ENCODE data around the gene MXRA8.

DNA sequence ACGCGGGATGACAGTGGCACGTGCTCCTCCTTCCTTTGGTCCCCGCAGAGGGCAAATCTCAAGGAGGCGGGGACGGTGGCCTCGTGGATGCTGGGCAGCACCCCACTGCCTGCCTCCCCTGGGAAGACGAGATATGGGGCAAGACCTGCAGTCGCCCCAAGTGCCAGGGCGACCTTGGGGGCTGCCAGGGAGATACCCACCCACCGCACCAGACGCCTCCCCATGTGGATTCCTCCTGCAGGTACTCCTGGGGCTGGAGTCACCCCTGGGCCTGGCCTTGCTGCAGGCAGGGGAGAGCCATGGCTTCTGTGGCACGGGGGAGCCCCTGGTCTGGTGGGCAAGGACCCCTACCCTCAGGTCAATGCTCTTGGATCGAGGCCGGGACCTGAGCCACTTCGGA is 22.5 kb upstream of the MXRA8 start:
- TF ChIP-seq EP300 (IDR thresholded peaks at IDR 0.05), result no peak
- no peak for TF ChIP-seq CTCF (IDR thresholded peaks at IDR 0.05)
- TF ChIP-seq POLR2A (IDR thresholded peaks at IDR 0.05), result no peak
